Fibroblast of the conjunctiva (primary cell): Measurements from ENCODE around the gene NCKIPSD.

Experiments
- DNase-seq: peaks from one replicate; pipeline ENCODE4 v3.0.0-alpha.2; 2010; ENCODE audit warnings: low read depth

NCKIPSD gene

DNA sequence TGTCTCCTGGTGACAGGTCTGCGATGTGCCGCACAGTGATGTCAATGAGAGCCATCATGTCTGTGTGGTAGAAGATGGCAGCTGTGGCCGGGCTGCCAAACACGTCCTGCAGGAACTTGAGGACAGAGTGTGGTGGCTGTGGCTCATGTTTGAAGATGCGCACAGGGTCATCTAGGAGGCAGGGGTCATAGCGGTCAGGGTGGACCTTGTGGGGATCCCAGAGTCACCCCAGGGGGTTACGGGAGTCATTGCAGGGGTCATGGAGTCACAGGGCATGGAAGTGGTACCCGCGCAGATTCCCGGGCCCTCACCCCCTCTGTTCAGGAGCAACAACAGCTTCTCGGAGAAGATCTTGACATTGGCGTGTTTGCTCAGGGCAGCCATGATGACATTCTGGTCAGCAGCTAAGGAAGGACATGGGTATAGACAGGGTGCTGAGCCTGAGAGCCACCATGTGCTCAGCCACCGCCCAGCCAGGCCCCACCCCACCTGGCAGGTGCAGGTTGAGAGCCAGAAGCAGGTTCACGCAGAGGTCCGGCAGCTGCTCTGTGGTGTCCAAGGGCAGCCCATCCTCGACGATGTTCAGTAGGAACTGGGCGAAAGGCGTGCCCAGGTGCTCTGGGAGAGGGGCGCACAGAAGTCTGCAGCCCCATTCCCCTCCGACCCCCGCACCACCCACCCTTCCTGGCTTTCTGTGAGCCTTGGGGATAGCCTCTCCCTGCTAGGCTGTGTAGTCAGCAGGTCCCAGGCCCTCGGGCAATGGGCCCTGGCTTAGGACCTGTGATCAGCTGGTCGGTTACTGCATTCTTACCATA, 6.9 kb downstream of the NCKIPSD start:
- DNase-seq: no peak

- DNase-seq: no peak
Measured at GRCh38 chr3:48678056-48678455, 7.7 kb downstream of the NCKIPSD start.

- DNase-seq: no peak
Measured at GRCh38 chr3:48674505-48674904, 11.2 kb downstream of the NCKIPSD start.

GRCh38 chr3:48672522-48672921, 13.2 kb downstream of the NCKIPSD start:
- DNase-seq: no peak

DNA sequence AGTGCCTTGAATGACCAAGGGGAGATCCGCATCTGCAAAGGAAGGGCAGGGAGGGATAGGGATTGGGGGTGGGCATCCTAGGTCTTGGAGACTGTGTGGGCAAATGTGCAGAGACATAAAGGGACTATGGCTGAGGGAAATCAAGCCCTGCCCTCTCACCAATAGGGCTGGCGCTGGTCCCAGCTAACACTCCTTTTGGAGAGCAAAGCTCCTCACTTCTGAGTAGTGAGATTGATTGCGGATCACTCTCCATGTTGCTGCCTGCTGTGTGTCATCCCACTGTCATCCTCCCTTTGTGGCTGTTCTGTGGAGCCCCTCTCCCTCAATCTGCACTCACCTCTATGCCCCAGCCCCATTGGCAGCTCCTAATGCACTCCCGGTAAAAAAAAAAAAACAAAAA, 20.8 kb downstream of the NCKIPSD start:
- DNase-seq: no peak

DNA sequence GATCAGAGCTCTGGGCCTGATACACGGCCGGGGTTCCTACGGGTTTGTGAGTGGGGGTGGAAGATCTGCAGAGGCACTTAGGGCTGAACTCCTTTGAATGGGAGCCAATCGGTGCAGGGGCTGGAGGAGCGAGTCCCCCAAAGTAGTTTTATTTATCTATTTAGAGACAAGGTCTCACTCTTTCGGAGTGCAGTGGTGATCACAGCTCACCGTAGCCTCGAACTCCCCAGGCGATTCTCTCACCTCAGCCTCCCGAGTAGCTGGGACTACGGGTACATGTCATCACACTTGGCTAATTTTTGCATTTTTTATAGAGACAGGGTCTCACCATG, 21.4 kb downstream of the NCKIPSD start:
- no peak for DNase-seq

- peak; percentile 99 for DNase-seq
Measured at GRCh38 chr3:48663489-48664312, 22.0 kb downstream of the NCKIPSD start.

- DNase-seq: peak; percentile 84
Measured at GRCh38 chr3:48662753-48663488, 22.8 kb downstream of the NCKIPSD start, which contains the start of gene CELSR3. Gene CELSR3 (minus strand): TSS chr3:48662886. CDS start chr3:48662634, 252 bp downstream.

GRCh38 chr3:48662145-48662752, 23.5 kb downstream of the NCKIPSD start:
- DNase-seq: no peak

- DNase-seq: peak; percentile 9
Measured at GRCh38 chr3:48661501-48662144, 24.1 kb downstream of the NCKIPSD start.

GRCh38 chr3:48660800-48661400, 24.8 kb downstream of the NCKIPSD start:
- no peak for DNase-seq

GRCh38 chr3:48656841-48657281, 28.9 kb downstream of the NCKIPSD start:
- DNase-seq: no peak

DNA sequence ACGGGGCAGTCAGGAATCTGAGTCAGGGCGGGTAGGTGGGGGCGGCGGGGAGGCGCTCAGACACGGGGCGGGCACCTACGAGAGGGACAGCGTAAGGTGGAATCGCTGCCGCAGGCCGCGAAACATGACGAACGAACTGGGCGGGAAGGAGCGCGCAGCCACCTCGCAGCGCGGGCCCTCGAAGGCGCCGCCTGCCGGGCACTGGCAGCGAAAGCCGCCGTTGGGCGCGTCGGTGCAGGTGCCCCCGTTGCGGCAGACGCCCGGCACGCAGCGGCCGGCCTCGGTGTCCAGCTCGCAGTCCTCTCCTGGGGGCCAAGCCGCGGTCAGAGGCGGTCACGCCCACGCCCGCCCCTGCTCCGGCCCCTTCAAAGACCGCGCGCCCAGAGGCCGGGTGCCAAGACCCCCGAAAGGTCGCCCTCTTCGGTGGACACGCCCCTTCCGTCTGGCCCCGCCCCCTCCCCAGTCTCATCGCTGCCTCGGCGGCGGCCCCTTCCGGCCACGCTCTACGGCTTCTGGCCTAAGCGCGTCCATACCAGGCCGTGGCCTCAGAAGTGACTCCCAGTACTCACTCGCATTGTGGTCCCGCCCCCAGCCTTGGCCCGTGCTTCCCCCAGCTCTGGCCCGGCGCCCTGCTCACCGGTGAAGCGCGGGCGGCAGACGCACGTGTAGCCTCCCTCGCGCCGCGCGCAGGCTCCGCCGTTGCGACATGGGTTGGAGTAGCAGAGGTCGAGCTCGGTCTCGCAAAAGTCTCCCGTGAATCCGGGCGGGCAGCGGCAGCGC, 29.5 kb downstream of the NCKIPSD start:
- DNase-seq: peak; percentile 26

DNA sequence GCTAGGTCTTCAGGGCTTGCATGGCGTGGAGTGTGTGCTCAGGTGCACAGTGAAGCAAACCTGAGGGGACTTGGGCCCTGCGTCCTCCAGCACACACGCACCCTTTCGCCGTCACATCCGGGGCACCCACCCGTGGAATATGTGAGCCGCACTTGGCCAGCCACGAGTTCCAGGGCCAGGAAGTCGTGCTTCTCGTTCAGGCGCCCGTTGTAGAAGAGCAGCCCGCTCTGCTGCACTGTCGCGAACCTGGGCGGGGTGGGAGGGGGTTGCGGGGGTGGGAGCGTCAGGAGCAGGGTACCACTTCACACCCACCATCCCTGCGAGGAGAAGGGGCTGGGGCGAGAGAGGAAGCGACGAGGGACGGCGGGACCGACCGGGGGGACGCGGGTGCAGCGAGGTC, 30.1 kb downstream of the NCKIPSD start:
- no peak for DNase-seq

DNA sequence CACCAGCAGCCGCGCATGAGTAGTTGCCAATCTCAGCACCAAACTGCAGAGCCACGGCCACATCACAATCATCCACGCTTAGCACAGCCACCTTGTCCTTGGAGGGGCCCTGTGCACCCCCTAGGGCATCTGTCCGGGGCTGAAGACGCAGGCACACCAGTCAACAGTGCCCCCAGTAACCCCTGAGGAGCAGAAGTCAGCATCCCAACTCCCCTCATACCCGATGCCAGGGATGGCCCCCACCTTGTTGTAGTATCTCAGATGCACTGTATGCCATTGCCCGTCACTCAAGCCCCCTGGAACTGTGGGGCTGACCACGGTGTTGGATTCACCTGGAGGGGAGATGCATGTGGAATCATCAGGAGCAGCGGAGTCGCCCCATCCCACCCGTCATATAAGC, 30.7 kb downstream of the NCKIPSD start:
- DNase-seq: no peak

DNA sequence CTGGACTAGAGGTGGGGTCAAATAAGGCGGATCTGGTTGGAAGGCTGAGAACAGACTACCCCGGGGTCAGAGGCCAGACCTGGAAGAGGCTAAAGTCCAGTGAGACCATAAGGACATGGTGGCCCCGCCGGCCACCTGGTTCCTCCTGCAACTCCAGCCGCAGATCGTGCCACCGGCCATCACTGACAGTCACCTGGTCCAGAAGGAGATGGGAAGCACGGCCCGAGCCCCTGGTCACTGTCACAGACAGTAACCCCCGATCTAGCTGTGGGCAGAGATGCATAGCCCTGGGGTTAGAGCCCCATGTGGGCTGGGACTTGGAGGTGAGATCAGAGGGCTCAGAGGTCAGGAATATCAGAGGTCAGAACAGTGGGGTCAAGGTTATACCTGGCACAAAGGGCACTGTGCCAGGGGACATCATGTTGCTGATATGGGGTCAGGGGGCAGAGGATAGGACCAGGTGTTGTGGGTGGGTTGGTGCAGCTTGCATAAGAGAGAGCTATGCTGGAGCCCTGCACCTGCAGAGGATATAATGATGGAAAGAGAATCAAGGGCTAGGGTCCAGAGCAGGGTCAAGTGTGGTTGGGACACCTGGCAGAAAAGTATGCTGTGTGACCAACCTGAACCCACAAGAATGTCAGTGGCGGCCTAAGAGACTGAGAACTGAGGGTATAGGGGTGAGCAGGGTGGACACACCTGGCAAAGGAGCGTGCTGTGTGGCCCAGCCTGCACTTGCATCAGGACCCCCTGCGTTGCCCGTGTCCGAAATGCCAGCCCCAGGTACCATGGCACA, 32.6 kb downstream of the NCKIPSD start:
- no peak for DNase-seq

GRCh38 chr3:48651771-48652170, 33.9 kb downstream of the NCKIPSD start:
- no peak for DNase-seq

GRCh38 chr3:48650723-48651122, 35.0 kb downstream of the NCKIPSD start:
- no peak for DNase-seq

GRCh38 chr3:48648188-48648850, 37.4 kb downstream of the NCKIPSD start:
- DNase-seq: no peak
